H1 (cell line): ENCODE results near the gene CYP26A1. TPM values are rescaled to one million over a fixed set of nuclear protein-coding genes. Genes with fewer than 3 reads are reported as not detected.

Experiments
- E2F6 ChIP-seq: IDR thresholded peaks from 2 replicates; pipeline ENCODE4 v1.6.1; 2012; ENCODE audit warnings: inconsistent platforms
- EZH2 ChIP-seq: fragments of 200-600 bp; sonication (generic); IDR thresholded peaks from 2 replicates; pipeline ENCODE4 v1.7.1; 2012; ENCODE audit warnings: low read depth, mild to moderate bottlenecking, moderate library complexity, low read length, inconsistent platforms; ENCODE audit not compliant: severe bottlenecking
- KDM4A ChIP-seq: IDR thresholded peaks from one replicate; pipeline ENCODE4 v1.7.1; 2012; ENCODE audit warnings: low read depth, mild to moderate bottlenecking, moderate library complexity, low read length, inconsistent platforms; ENCODE audit not compliant: severe bottlenecking
- MAX ChIP-seq: IDR thresholded peaks from 2 replicates; pipeline ENCODE4 v1.6.1; 2012; ENCODE audit warnings: inconsistent platforms
- SRF ChIP-seq: IDR thresholded peaks from 2 replicates; pipeline ENCODE4 v1.6.1; 2011; ENCODE audit warnings: mild to moderate bottlenecking, low read depth, low read length, moderate library complexity
- SUZ12 ChIP-seq: fragments of 200-600 bp; sonication (generic); IDR thresholded peaks from 2 replicates; pipeline ENCODE4 v1.6.1; 2012; ENCODE audit warnings: mild to moderate bottlenecking, inconsistent platforms, low read length, moderate library complexity, mixed read lengths
- polyA plus RNA-seq, 7 experiments: library from polyadenylated mRNA; depleted of rRNA in 3 of 7; stranded (reverse) in 5 of 7; unstranded in 2 of 7; fragments of >200 nt in 5 of 7; fragments of 200-250 nt in 2 of 7; gene quantifications; 1 replicate in 5 of 7; 2 replicates in 1 of 7; 4 replicates in 1 of 7; pipeline versions ENCODE4 v1.2.1 to v1.2.3, GENCODE V29; 2011 to 2013; ENCODE audit warnings: missing spikeins in 2 of 7, mixed read lengths in 2 of 7
- total RNA-seq: library from RNA; stranded (reverse); fragmentation: NEBNext Ultra II Directional; extraction: Animal tissue kit (Norgen Biotek cat#: 25700); gene quantifications from 2 replicates; pipeline ENCODE4 v1.2.1, GENCODE V29; 2021

CYP26A1 gene
- total and polyA plus RNA-seq, 2 of the 8 experiments (the other 6 are each of a cell fraction or from before 2014, with no cell fraction given), result 5.0 to 9.1 TPM

- TF ChIP-seq KDM4A (peak; percentile 42), E2F6 (peak; percentile 66), SUZ12 (peak; percentile 99), SRF (no peak), MAX (peak; percentile 1), EZH2 (peak; percentile 98)
These were observed 1.1 kb downstream of the CYP26A1 start (continued) for GRCh38 chr10:93074597-93075368.
